OCI-LY7 (cell line): Measurements from ENCODE around the gene CERS3. TPM values are rescaled to one million over a fixed set of nuclear protein-coding genes. Genes with fewer than 3 reads are reported as not detected.

Source experiments
- Bru-seq: library from RNA; stranded (reverse); fragments of 400-500 nt; gene quantifications from one replicate; lab custom pipeline; 2021; lab: Mats Ljungman, UMichigan
- BruChase-seq, 2 experiments: library from RNA; stranded (reverse); fragments of 400-500 nt; gene quantifications; one replicate each; lab custom pipeline; 2021; lab: Mats Ljungman, UMichigan
- BruUV-seq: library from RNA; stranded (reverse); fragments of 400-500 nt; replicated peaks from 2 replicates; lab custom pipeline; 2021; lab: Mats Ljungman, UMichigan
- CTCF ChIA-PET: fragments of 300-600 bp; sonication (Branson Sonifier 250); formaldehyde crosslinking; loops from one replicate; lab custom pipeline; 2022; ENCODE audit warnings: antibody characterized with exemption; ENCODE audit not compliant: unreplicated experiment; lab: Charles Lee
- POLR2A ChIA-PET: fragments of 300-600 bp; sonication (Branson Sonifier 250); formaldehyde crosslinking; loops from one replicate; lab custom pipeline; 2022; ENCODE audit warnings: antibody characterized with exemption; lab: Charles Lee
- DNase-seq: peaks from one replicate; pipeline ENCODE4 v3.0.0-alpha.2; 2015; ENCODE audit warnings: low spot score
- H2AFZ ChIP-seq: fragments of 200-600 bp; sonication (generic), shearing (Covaris generic); 2 replicates; pipeline ENCODE4 v1.6.1; 2014; ENCODE audit warnings: mild to moderate bottlenecking, antibody characterized with exemption, low read length, moderate library complexity
- H3K27ac ChIP-seq: fragments of 200-600 bp; sonication (generic); 2 replicates; pipeline ENCODE4 v1.5.1; 2014; ENCODE audit warnings: mixed run types, low read depth, mild to moderate bottlenecking, moderate library complexity, low read length, inconsistent platforms; ENCODE audit not compliant: poor library complexity, severe bottlenecking
- H3K36me3 ChIP-seq: fragments of 200-600 bp; sonication (generic); 2 replicates; pipeline ENCODE4 v1.6.1; 2014; ENCODE audit warnings: mild to moderate bottlenecking, antibody characterized with exemption, low read length, moderate library complexity, mixed read lengths; ENCODE audit not compliant: insufficient read depth
- H3K4me1 ChIP-seq: fragments of 200-600 bp; sonication (generic); 2 replicates; pipeline ENCODE4 v1.5.1; 2014; ENCODE audit warnings: mild to moderate bottlenecking, low read length; ENCODE audit not compliant: insufficient read depth, poor library complexity, severe bottlenecking
- H3K4me2 ChIP-seq: fragments of 200-600 bp; sonication (generic); 2 replicates; pipeline ENCODE4 v1.6.1; 2014; ENCODE audit warnings: mild to moderate bottlenecking, low read length
- H3K4me3 ChIP-seq: fragments of 200-600 bp; sonication (generic); 2 replicates; pipeline ENCODE4 v1.5.1; 2014; ENCODE audit warnings: mild to moderate bottlenecking, low read depth, low read length; ENCODE audit not compliant: poor library complexity, severe bottlenecking
- H3K79me2 ChIP-seq: fragments of 200-600 bp; sonication (generic); 2 replicates; pipeline ENCODE4 v1.6.1; 2016; ENCODE audit warnings: low read depth, mild to moderate bottlenecking, low read length, moderate library complexity, mixed read lengths; ENCODE audit not compliant: insufficient read depth
- H3K9me2 ChIP-seq: fragments of 200-600 bp; sonication (generic); 2 replicates; pipeline ENCODE4 v1.6.1; 2016; ENCODE audit warnings: mild to moderate bottlenecking, low read length, mixed read lengths; ENCODE audit not compliant: insufficient read depth
- H3K9me3 ChIP-seq: fragments of 200-600 bp; sonication (generic); 2 replicates; pipeline ENCODE4 v1.6.1; 2014; ENCODE audit warnings: mild to moderate bottlenecking, mixed run types, low read length, mixed read lengths
- H4K20me1 ChIP-seq: fragments of 200-600 bp; sonication (generic); 2 replicates; pipeline ENCODE4 v1.6.1; 2014; ENCODE audit warnings: mild to moderate bottlenecking, antibody characterized with exemption, low read length, moderate library complexity, mixed read lengths; ENCODE audit not compliant: insufficient read depth
- EZH2phosphoT487 ChIP-seq: fragments of 200-600 bp; sonication (generic); IDR thresholded peaks from 2 replicates; pipeline ENCODE4 v1.6.1; 2018; ENCODE audit warnings: low read depth, borderline replicate concordance, mild to moderate bottlenecking, mixed run types, antibody characterized with exemption, low read length, moderate library complexity, mixed read lengths
- intact Hi-C: fragments of 100-400 bp; cut with micrococcal nuclease; formaldehyde crosslinking; loops from one replicate; pipeline ENCODE4 v1.10.0; 2022; ENCODE audit not compliant: unreplicated experiment
- long read RNA-seq: library from polyadenylated mRNA; stranded (forward); transcript quantifications from one replicate; pipeline ENCODE4 v2.0.0, GENCODE V29; 2022
- total RNA-seq, 2 experiments: library from RNA; depleted of rRNA in 1 of 2; stranded (reverse); fragments of >200 nt in 1 of 2; shearing (Covaris generic) in 1 of 2; gene quantifications; 2 replicates each; pipeline ENCODE4 v1.2.3, GENCODE V29; 2014 to 2022
- TF ChIP-seq, protein P1 (sequence below): fragments of 200-600 bp; sonication (generic); conservative IDR thresholded peaks from 2 replicates; pipeline ENCODE4 v1.5.1; 2014; ENCODE audit warnings: mild to moderate bottlenecking, antibody characterized with exemption, low read length, moderate library complexity, mixed read lengths

The CERS3 gene
- 0.88 TPM in 1 of 2 replicates, not detected in the other for total RNA-seq (2014; rRNA removed; shearing (Covaris generic))
- total RNA-seq (2022): not detected in 2 replicates
- Bru-seq, nascent RNA: percentile 8 among the genes with signal in this experiment
- percentile 6 among the genes with signal in this experiment for BruChase-seq, experiment 1, labeled RNA remaining after a 6-hour chase
- BruChase-seq, experiment 2, labeled RNA remaining after a 2-hour chase: percentile 6 among the genes with signal in this experiment
- long read RNA-seq: 0 reads

- H3K36me3 ChIP-seq: no peaks in the 10 kb centered on the region
- no peak within 1 kb of the TSS for H2AFZ ChIP-seq
- intact Hi-C loops: no loop called here
- no peaks in the 10 kb centered on the region for H3K9me3 ChIP-seq
- no peak within 1 kb of the TSS for H3K27ac ChIP-seq
- CTCF ChIA-PET: no interaction called here
- H3K9me2 ChIP-seq: no peaks in the 10 kb centered on the region
- POLR2A ChIA-PET: interaction anchor here (0.6 to 1.4 kb wide), 2 partner anchors 44 to 1833 kb away, joined by 3 to 4 read pairs; no protein-coding TSS in a partner anchor
- TF ChIP-seq, protein P1, sequence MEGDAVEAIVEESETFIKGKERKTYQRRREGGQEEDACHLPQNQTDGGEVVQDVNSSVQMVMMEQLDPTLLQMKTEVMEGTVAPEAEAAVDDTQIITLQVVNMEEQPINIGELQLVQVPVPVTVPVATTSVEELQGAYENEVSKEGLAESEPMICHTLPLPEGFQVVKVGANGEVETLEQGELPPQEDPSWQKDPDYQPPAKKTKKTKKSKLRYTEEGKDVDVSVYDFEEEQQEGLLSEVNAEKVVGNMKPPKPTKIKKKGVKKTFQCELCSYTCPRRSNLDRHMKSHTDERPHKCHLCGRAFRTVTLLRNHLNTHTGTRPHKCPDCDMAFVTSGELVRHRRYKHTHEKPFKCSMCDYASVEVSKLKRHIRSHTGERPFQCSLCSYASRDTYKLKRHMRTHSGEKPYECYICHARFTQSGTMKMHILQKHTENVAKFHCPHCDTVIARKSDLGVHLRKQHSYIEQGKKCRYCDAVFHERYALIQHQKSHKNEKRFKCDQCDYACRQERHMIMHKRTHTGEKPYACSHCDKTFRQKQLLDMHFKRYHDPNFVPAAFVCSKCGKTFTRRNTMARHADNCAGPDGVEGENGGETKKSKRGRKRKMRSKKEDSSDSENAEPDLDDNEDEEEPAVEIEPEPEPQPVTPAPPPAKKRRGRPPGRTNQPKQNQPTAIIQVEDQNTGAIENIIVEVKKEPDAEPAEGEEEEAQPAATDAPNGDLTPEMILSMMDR: no peak
- no peak for TF ChIP-seq EZH2phosphoT487
- BruUV-seq: no TSS peak
- H3K4me2 ChIP-seq: no peak within 1 kb of the TSS
- DNase-seq: no peak
- no peak within 1 kb of the TSS for H3K4me3 ChIP-seq
- no peaks in the 10 kb centered on the region for H4K20me1 ChIP-seq
- H3K4me1 ChIP-seq: no peaks in the 10 kb centered on the region
- no peaks in the 10 kb centered on the region for H3K79me2 ChIP-seq
These were observed at the start of gene CERS3 for GRCh38 chr15:100528833-100529428. CERS3 (minus strand) TSS chr15:100528950; CDS start chr15:100501849, 27,101 bp downstream.

- no peak overlapping the region for H3K27ac ChIP-seq
- no peaks in the 10 kb centered on the region for H3K4me1 ChIP-seq
- H3K4me2 ChIP-seq: no peak overlapping the region
- ChIA-PET POLR2A (interaction anchor here (0.6 to 1.2 kb wide), 2 partner anchors 46 to 840 kb away, joined by 3 read pairs; no protein-coding TSS in a partner anchor), CTCF (interaction anchor here (0.6 kb wide), 1 partner anchor 1473 kb away, joined by 3 read pairs; no protein-coding TSS in a partner anchor)
- intact Hi-C loops: loop anchor here (2.0 to 5.0 kb wide), 2 partner anchors 126 to 231 kb away; no protein-coding TSS in a partner anchor
- no peak for TF ChIP-seq EZH2phosphoT487
- TF ChIP-seq, protein P1: no peak
- H3K9me3 ChIP-seq: no peaks in the 10 kb centered on the region
- H3K4me3 ChIP-seq: no peak overlapping the region
- BruUV-seq: no TSS peak
- H4K20me1 ChIP-seq: no peaks in the 10 kb centered on the region
- no peaks in the 10 kb centered on the region for H3K9me2 ChIP-seq
- no peak overlapping the region for H2AFZ ChIP-seq
- H3K79me2 ChIP-seq: no peaks in the 10 kb centered on the region
- DNase-seq: no peak
- H3K36me3 ChIP-seq: peaks cover 54% of the 10 kb centered on the region
These were observed 44.8 kb upstream of the CERS3 start for GRCh38 chr15:100573526-100573925.
